GM12878 (cell line): ENCODE measurements around the gene PLAC1. TPM values are rescaled to one million over a fixed set of nuclear protein-coding genes. Genes with fewer than 3 reads are reported as not detected.

Source experiments
- DPF2 ChIP-seq: fragments of 450-650 bp; IDR thresholded peaks from 2 replicates; pipeline ENCODE4 v1.6.1; 2017; ENCODE audit warnings: mild to moderate bottlenecking
- E2F4 ChIP-seq: IDR thresholded peaks from 2 replicates; pipeline ENCODE4 v1.6.1; 2012; ENCODE audit warnings: low read depth, low read length, improper control_type of control experiment
- E4F1 ChIP-seq: fragments of 450-650 bp; IDR thresholded peaks from 2 replicates; pipeline ENCODE4 v1.6.1; 2018; ENCODE audit warnings: borderline replicate concordance, mild to moderate bottlenecking; ENCODE audit not compliant: partially characterized antibody
- EGR1 ChIP-seq, 2 experiments: IDR thresholded peaks; 1 replicate in 1 of 2; 2 replicates in 1 of 2; pipeline ENCODE4 v1.6.1; 2011 to 2012; ENCODE audit warnings: low read depth in 2 of 2, low read length in 2 of 2, borderline replicate concordance in 1 of 2, mild to moderate bottlenecking in 1 of 2, moderate library complexity in 1 of 2
- EP300 ChIP-seq, 2 experiments: fragments of 150-350 bp in 1 of 2; IDR thresholded peaks; 2 replicates each; pipeline ENCODE4 v1.6.1; 2011 to 2012; ENCODE audit warnings: low read depth in 2 of 2, low read length in 2 of 2, borderline replicate concordance in 1 of 2, improper control_type of control experiment in 1 of 2, inconsistent platforms in 1 of 2; ENCODE audit not compliant: control insufficient read depth in 1 of 2
- IKZF2 ChIP-seq, 2 experiments: fragments of 450-650 bp; IDR thresholded peaks; 2 replicates each; pipeline ENCODE4 v1.6.1; 2017; ENCODE audit warnings: mild to moderate bottlenecking in 2 of 2, moderate library complexity in 2 of 2
- IRF5 ChIP-seq: fragments of 450-650 bp; IDR thresholded peaks from 2 replicates; pipeline ENCODE4 v1.6.1; 2017; ENCODE audit warnings: borderline replicate concordance
- NFYA ChIP-seq: IDR thresholded peaks from 2 replicates; pipeline ENCODE4 v1.6.1; 2011; ENCODE audit warnings: low read depth, mild to moderate bottlenecking, low read length, improper control_type of control experiment, borderline replicate concordance
- PRDM15 ChIP-seq: fragments of 450-650 bp; formaldehyde crosslinking; IDR thresholded peaks from 2 replicates; pipeline ENCODE4 v1.4.0; 2020; ENCODE audit warnings: mild to moderate bottlenecking, moderate library complexity
- USF1 ChIP-seq: IDR thresholded peaks from 2 replicates; pipeline ENCODE4 v1.6.1; 2011; ENCODE audit warnings: borderline replicate concordance, low read depth, mild to moderate bottlenecking, moderate library complexity, mixed read lengths, low read length; ENCODE audit not compliant: insufficient read depth; ENCODE audit errors: extremely low read length
- ZNF24 ChIP-seq: fragments of 450-650 bp; IDR thresholded peaks from 2 replicates; pipeline ENCODE4 v1.6.1; 2017; ENCODE audit warnings: antibody characterized with exemption, mild to moderate bottlenecking
- ZNF622 ChIP-seq: fragments of 450-650 bp; IDR thresholded peaks from 2 replicates; pipeline ENCODE4 v1.6.1; 2017; ENCODE audit warnings: mild to moderate bottlenecking, inconsistent platforms
- ZNF687 ChIP-seq: fragments of 450-650 bp; IDR thresholded peaks from 2 replicates; pipeline ENCODE4 v1.6.1; 2017; ENCODE audit warnings: mild to moderate bottlenecking, moderate library complexity
- polyA plus RNA-seq, 11 experiments: library from polyadenylated mRNA; depleted of rRNA in 4 of 11; unstranded in 6 of 11; stranded (reverse) in 5 of 11; fragments of >200 nt; fragmentation: Nextera tagmentation in 4 of 11; fragmentation: Illumina TruSeq in 1 of 11; extraction: Ambion mirVana in 4 of 11; extraction: Trizol in 1 of 11; gene quantifications; 1 replicate in 1 of 11; 2 replicates in 10 of 11; pipeline versions ENCODE4 v1.2.1 to v1.2.3, GENCODE V29; 2011 to 2016; ENCODE audit warnings: inconsistent platforms in 2 of 11, missing spikeins in 2 of 11, low read depth in 1 of 11
- total RNA-seq, 4 experiments: library from RNA; depleted of rRNA in 3 of 4; stranded (reverse); fragments of >200 nt in 3 of 4; fragmentation: Illumina TruSeq in 1 of 4; extraction: Trizol in 1 of 4; gene quantifications; 2 replicates each; pipeline versions ENCODE4 v1.2.1 to v1.2.3, GENCODE V29; 2013 to 2021

PLAC1 gene
- total and polyA plus RNA-seq, 10 of the 15 experiments (the other 5 are each of a cell fraction or from before 2014, with no cell fraction given) = 0.05 to 0.42 (median 0.17) TPM; not detected in 5

GRCh38 chrX:134623293-134624045 is 34.8 kb downstream of the PLAC1 start (continued):
- TF ChIP-seq PRDM15 (CRISPR knock-in tag) = no peak
- TF ChIP-seq DPF2 = no peak
- TF ChIP-seq IRF5 = no peak
- TF ChIP-seq ZNF24 = no peak
- no peak for TF ChIP-seq USF1
- TF ChIP-seq E2F4 = no peak
- no peak for TF ChIP-seq NFYA
- TF ChIP-seq EGR1 (IDR thresholded peaks at IDR 0.05; ENCODE audit: borderline replicate concordance in 1 of 2, low read depth in 2 of 2, low read length in 2 of 2) = no peak
- TF ChIP-seq EP300 (IDR thresholded peaks at IDR 0.05; ENCODE audit: borderline replicate concordance in 1 of 2, control insufficient read depth in 1 of 2, low read depth in 2 of 2, low read length in 2 of 2) = no peak
- no peak for TF ChIP-seq IKZF2 (IDR thresholded peaks at IDR 0.05)
- no peak for TF ChIP-seq ZNF622
- TF ChIP-seq E4F1 = no peak
- no peak for TF ChIP-seq ZNF687
